ENCODE measurements around the gene RNF168. TPM values are rescaled to one million over a fixed set of nuclear protein-coding genes. Genes with fewer than 3 reads are reported as not detected.

The RNF168 gene
- total RNA-seq, 1 experiment from 2014 or later, result 66.1 TPM

GRCh38 chr3:196517162-196517800 is 13.7 kb upstream of the RNF168 start:
- POLR2A ChIA-PET, result no interaction called here
- no peak overlapping the region for H3K4me3 Mint-ChIP-seq

DNA sequence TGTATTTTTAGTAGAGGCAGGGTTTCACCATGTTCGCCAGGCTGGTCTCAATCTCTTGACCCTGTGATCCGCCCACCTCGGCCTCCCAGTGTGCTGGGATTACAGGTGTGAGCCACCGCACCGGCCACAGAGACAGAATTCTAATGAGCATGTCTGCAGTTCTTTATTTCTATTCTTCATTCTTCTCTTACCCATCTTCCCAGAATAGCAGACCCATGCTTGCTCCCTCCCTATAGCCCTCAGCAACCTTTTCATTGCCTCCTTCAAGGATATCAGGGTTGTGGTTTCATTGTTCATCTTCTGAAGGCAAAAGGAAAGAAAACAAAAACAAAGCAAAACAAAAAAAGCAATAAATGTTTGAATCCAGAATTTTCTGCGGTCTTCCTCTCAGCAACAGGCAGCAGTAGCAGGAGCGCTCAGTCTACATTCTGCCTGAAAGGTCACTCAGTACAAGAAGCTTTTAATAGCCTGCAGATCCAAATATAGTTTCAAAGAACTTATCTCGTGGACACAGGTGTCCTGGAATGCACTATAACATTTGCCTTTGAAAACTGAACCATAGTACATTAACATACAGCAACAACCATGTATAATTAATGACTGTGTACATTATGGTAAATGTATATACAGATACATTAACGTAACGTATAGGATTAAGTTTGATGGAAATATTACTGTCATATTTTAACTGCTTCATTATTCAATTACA is 11.5 kb upstream of the RNF168 start, which contains the start of gene SMCO1:
Gene SMCO1, minus strand, starts transcription at position 434 of the 709 bp plus-strand sequence. Its CDS starts 137 bp downstream, at position 297.
- peaks cover 32% of the 10 kb centered on the region for H3K36me3 Mint-ChIP-seq
- ChIA-PET POLR2A (no interaction called here), CTCF (interaction anchor here (3.1 kb wide), 1 partner anchor 8 kb away, joined by 12 read pairs; no protein-coding TSS in a partner anchor)
- peaks cover 8% of the 10 kb centered on the region for H3K4me1 Mint-ChIP-seq
- H3K4me3 Mint-ChIP-seq, result no peak within 1 kb of the TSS
- H3K27ac Mint-ChIP-seq, result no peak within 1 kb of the TSS
- H3K27me3 Mint-ChIP-seq (ENCODE audit: low read depth), result peaks cover 13% of the 10 kb centered on the region
- no peak for ATAC-seq
- H3K9me3 Mint-ChIP-seq, result peaks cover 42% of the 10 kb centered on the region
- no peak for DNase-seq (ENCODE audit: low spot score)
- TF ChIP-seq, protein P1, sequence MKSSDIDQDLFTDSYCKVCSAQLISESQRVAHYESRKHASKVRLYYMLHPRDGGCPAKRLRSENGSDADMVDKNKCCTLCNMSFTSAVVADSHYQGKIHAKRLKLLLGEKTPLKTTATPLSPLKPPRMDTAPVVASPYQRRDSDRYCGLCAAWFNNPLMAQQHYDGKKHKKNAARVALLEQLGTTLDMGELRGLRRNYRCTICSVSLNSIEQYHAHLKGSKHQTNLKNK (CRISPR knock-in tag; IDR thresholded peaks at IDR 0.05), result no peak
- TF ChIP-seq ZNF121 (CRISPR knock-in tag; IDR thresholded peaks at IDR 0.05) (no peak), JAZF1 (CRISPR knock-in tag; IDR thresholded peaks at IDR 0.05) (no peak), MXD4 (CRISPR knock-in tag; IDR thresholded peaks at IDR 0.05; ENCODE audit: borderline replicate concordance) (no peak), GABPB1 (CRISPR knock-in tag; IDR thresholded peaks at IDR 0.05) (no peak), GRHL2 (CRISPR knock-in tag; IDR thresholded peaks at IDR 0.05; ENCODE audit: insufficient replicate concordance, severe bottlenecking) (no peak), SMAD4 (CRISPR knock-in tag; IDR thresholded peaks at IDR 0.05) (no peak), ZNF232 (CRISPR knock-in tag; IDR thresholded peaks at IDR 0.05) (no peak), ATF1 (CRISPR knock-in tag; IDR thresholded peaks at IDR 0.05) (no peak)
- TF ChIP-seq, protein P2, sequence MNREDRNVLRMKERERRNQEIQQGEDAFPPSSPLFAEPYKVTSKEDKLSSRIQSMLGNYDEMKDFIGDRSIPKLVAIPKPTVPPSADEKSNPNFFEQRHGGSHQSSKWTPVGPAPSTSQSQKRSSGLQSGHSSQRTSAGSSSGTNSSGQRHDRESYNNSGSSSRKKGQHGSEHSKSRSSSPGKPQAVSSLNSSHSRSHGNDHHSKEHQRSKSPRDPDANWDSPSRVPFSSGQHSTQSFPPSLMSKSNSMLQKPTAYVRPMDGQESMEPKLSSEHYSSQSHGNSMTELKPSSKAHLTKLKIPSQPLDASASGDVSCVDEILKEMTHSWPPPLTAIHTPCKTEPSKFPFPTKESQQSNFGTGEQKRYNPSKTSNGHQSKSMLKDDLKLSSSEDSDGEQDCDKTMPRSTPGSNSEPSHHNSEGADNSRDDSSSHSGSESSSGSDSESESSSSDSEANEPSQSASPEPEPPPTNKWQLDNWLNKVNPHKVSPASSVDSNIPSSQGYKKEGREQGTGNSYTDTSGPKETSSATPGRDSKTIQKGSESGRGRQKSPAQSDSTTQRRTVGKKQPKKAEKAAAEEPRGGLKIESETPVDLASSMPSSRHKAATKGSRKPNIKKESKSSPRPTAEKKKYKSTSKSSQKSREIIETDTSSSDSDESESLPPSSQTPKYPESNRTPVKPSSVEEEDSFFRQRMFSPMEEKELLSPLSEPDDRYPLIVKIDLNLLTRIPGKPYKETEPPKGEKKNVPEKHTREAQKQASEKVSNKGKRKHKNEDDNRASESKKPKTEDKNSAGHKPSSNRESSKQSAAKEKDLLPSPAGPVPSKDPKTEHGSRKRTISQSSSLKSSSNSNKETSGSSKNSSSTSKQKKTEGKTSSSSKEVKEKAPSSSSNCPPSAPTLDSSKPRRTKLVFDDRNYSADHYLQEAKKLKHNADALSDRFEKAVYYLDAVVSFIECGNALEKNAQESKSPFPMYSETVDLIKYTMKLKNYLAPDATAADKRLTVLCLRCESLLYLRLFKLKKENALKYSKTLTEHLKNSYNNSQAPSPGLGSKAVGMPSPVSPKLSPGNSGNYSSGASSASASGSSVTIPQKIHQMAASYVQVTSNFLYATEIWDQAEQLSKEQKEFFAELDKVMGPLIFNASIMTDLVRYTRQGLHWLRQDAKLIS (CRISPR knock-in tag; IDR thresholded peaks at IDR 0.05; ENCODE audit: borderline replicate concordance), result no peak

More at GRCh38 chr3:196517162-196517800, 13.7 kb upstream of the RNF168 start:
- H3K27ac Mint-ChIP-seq, result no peak overlapping the region
- H3K9me3 Mint-ChIP-seq, result peaks cover 64% of the 10 kb centered on the region
- peak; percentile 23; the same call in 1 of the 2 replicates for ATAC-seq
- CTCF ChIA-PET, result interaction anchor here (0.6 to 3.6 kb wide), 4 partner anchors 12 to 264 kb away, joined by 3 to 12 read pairs (median 5); no protein-coding TSS in a partner anchor
- H3K27me3 Mint-ChIP-seq (ENCODE audit: low read depth), result peaks cover 18% of the 10 kb centered on the region
- H3K4me1 Mint-ChIP-seq, result peaks cover 8% of the 10 kb centered on the region
- DNase-seq (ENCODE audit: low spot score), result no peak
- TF ChIP-seq ZNF121 (CRISPR knock-in tag; IDR thresholded peaks at IDR 0.05) (no peak), TCF7 (CRISPR knock-in tag; IDR thresholded peaks at IDR 0.05; ENCODE audit: low read depth) (no peak), HMGXB4 (CRISPR knock-in tag; IDR thresholded peaks at IDR 0.05) (no peak), MYBL2 (CRISPR knock-in tag; IDR thresholded peaks at IDR 0.05) (no peak), CREM (CRISPR knock-in tag; IDR thresholded peaks at IDR 0.05) (no peak), AR (CRISPR knock-in tag; IDR thresholded peaks at IDR 0.05) (no peak)
- TF ChIP-seq, protein P3, sequence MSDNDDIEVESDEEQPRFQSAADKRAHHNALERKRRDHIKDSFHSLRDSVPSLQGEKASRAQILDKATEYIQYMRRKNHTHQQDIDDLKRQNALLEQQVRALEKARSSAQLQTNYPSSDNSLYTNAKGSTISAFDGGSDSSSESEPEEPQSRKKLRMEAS (CRISPR knock-in tag; IDR thresholded peaks at IDR 0.05), result no peak
- H3K36me3 Mint-ChIP-seq, result peaks cover 51% of the 10 kb centered on the region
